GM12878 (cell line): ENCODE measurements around the gene SSBP3.

Experiments used
- CEBPB ChIP-seq, 2 experiments: fragments of 150-350 bp in 1 of 2; IDR thresholded peaks; 2 replicates each; pipeline ENCODE4 v1.6.1; 2012 to 2014; ENCODE audit warnings: low read depth in 2 of 2, low read length in 2 of 2, borderline replicate concordance in 1 of 2, inconsistent platforms in 1 of 2
- CREB1 ChIP-seq: IDR thresholded peaks from 2 replicates; pipeline ENCODE4 v1.6.1; 2012; ENCODE audit warnings: low read depth, mild to moderate bottlenecking, inconsistent platforms
- TF ChIP-seq, protein P1 (sequence below), 3 experiments: IDR thresholded peaks in 2 of 3; conservative IDR thresholded peaks in 1 of 3; 2 replicates each; pipeline ENCODE4 v1.5.1; 2011; ENCODE audit warnings: low read depth in 3 of 3, low read length in 3 of 3, mild to moderate bottlenecking in 3 of 3, control low read depth in 2 of 3, moderate library complexity in 2 of 3, inconsistent platforms in 1 of 3, mixed read lengths in 1 of 3; ENCODE audit not compliant: control insufficient read depth in 2 of 3, insufficient read depth in 1 of 3; ENCODE audit errors: extremely low read depth in 1 of 3

DNA sequence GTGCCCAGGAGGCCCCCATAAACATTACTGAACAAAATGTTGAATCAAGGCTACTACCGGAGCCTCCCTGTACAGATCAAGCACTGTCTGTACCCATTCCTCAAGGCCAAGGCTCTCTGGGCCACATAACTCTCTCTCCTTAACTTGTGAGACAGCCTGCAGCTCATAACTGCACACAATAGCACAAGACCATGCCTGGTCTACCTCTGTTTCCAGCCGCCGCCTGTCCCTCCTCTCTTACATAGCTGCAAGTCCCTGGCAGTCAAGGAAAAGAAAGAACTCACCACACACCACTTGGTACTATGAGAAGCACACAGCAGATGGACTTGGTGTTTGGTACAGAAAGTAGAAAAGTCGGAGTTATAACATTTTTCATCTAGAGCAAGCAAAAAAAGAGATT lies 91.1 kb downstream of the SSBP3 start:
- TF ChIP-seq CREB1 (no peak), CEBPB (IDR thresholded peaks at IDR 0.05; ENCODE audit: borderline replicate concordance in 1 of 2, low read depth in 2 of 2, low read length in 2 of 2) (no peak)
- TF ChIP-seq, protein P1, sequence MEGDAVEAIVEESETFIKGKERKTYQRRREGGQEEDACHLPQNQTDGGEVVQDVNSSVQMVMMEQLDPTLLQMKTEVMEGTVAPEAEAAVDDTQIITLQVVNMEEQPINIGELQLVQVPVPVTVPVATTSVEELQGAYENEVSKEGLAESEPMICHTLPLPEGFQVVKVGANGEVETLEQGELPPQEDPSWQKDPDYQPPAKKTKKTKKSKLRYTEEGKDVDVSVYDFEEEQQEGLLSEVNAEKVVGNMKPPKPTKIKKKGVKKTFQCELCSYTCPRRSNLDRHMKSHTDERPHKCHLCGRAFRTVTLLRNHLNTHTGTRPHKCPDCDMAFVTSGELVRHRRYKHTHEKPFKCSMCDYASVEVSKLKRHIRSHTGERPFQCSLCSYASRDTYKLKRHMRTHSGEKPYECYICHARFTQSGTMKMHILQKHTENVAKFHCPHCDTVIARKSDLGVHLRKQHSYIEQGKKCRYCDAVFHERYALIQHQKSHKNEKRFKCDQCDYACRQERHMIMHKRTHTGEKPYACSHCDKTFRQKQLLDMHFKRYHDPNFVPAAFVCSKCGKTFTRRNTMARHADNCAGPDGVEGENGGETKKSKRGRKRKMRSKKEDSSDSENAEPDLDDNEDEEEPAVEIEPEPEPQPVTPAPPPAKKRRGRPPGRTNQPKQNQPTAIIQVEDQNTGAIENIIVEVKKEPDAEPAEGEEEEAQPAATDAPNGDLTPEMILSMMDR (IDR thresholded peaks at IDR 0.05 in 2 of 3, conservative IDR thresholded peaks at IDR 0.05 in 1 of 3; ENCODE audit: control insufficient read depth in 2 of 3, extremely low read depth in 1 of 3, insufficient read depth in 1 of 3, low read depth in 3 of 3, low read length in 3 of 3), result no peak
